ENCODE measurements around the gene SOHLH1.

GRCh38 chr9:135707252-135708138 lies 8.2 kb upstream of the SOHLH1 start:
- TF ChIP-seq CTCF (IDR thresholded peaks at IDR 0.05) (no peak), SIN3A (IDR thresholded peaks at IDR 0.05; ENCODE audit: borderline replicate concordance, insufficient read depth, low read depth, low read length) (no peak), POLR2AphosphoS5 (IDR thresholded peaks at IDR 0.05; ENCODE audit: low read depth, low read length) (no peak), REST (IDR thresholded peaks at IDR 0.05; ENCODE audit: insufficient read depth in 1 of 2, low read depth in 2 of 2, low read length in 1 of 2) (no peak)
